Sciatic nerve (tissue), 2 donors: Measurements from ENCODE around the gene SLC22A12. TPM values are rescaled to one million over a fixed set of nuclear protein-coding genes. Genes with fewer than 3 reads are reported as not detected.

Experiments
- ATAC-seq: fragments of 200-7000 bp; cut with Tn5 transposase; one replicate; pipeline ENCODE4 v1.9.1; 2020; ENCODE audit warnings: mild to moderate bottlenecking, moderate library complexity
- DNase-seq: peaks from one replicate; pipeline ENCODE4 v3.0.0-alpha.2; 2020; ENCODE audit warnings: low spot score
- intact Hi-C: fragments of 100-400 bp; cut with DNase I; formaldehyde crosslinking; loops from one replicate; pipeline ENCODE4 v1.14.2; 2022
- total RNA-seq: library from RNA; stranded (reverse); fragmentation: NEBNext Ultra II Directional; extraction: Animal tissue kit (Norgen Biotek cat#: 25700); gene quantifications from one replicate; pipeline ENCODE4 v1.2.1, GENCODE V29; 2021
- donor health status: DM: no; HTN: no; CAD: no.
- donor health status: DM: no; HTN: no; CAD: no.

The SLC22A12 gene
- total RNA-seq, 1 donor from 2014 or later = not detected

GRCh38 chr11:64613648-64614047 is 22.6 kb downstream of the SLC22A12 start:
- no peak for DNase-seq
- intact Hi-C loops = no loop called here
- no peak for ATAC-seq

GRCh38 chr11:64614917-64615316 is 23.9 kb downstream of the SLC22A12 start:
- no peak for ATAC-seq
- no peak for DNase-seq
- intact Hi-C loops = no loop called here

- DNase-seq = no peak
- intact Hi-C loops = no loop called here
- no peak for ATAC-seq
Observed at GRCh38 chr11:64616817-64617216, 25.8 kb downstream of the SLC22A12 start.

GRCh38 chr11:64619196-64619595 is 28.2 kb downstream of the SLC22A12 start:
- ATAC-seq = no peak
- intact Hi-C loops = no loop called here

GRCh38 chr11:64619811-64620380 is 28.9 kb downstream of the SLC22A12 start:
- peak; percentile 81 for ATAC-seq
- intact Hi-C loops = no loop called here
- DNase-seq = peak; percentile 74

More at GRCh38 chr11:64619196-64619595, 28.2 kb downstream of the SLC22A12 start:
- DNase-seq = no peak

- no peak for DNase-seq
- intact Hi-C loops = no loop called here
- ATAC-seq = peak; percentile 68
Observed at GRCh38 chr11:64620381-64620971, 29.5 kb downstream of the SLC22A12 start.

GRCh38 chr11:64621283-64622019 is 30.4 kb downstream of the SLC22A12 start:
- ATAC-seq (no peak), DNase-seq (no peak)
- intact Hi-C loops = no loop called here

GRCh38 chr11:64622681-64623080 is 31.7 kb downstream of the SLC22A12 start:
- ATAC-seq = no peak
- intact Hi-C loops = no loop called here
- no peak for DNase-seq

GRCh38 chr11:64624883-64625481 is 34.0 kb downstream of the SLC22A12 start:
- ATAC-seq (no peak), DNase-seq (no peak)
- intact Hi-C loops = no loop called here

GRCh38 chr11:64626637-64627036 is 35.6 kb downstream of the SLC22A12 start:
- intact Hi-C loops = no loop called here
- no peak for DNase-seq
- ATAC-seq = no peak

GRCh38 chr11:64627371-64627770 is 36.4 kb downstream of the SLC22A12 start:
- ATAC-seq (no peak), DNase-seq (no peak)
- intact Hi-C loops = no loop called here

GRCh38 chr11:64628596-64628995 is 37.6 kb downstream of the SLC22A12 start:
- intact Hi-C loops = no loop called here
- ATAC-seq = no peak

GRCh38 chr11:64629103-64629502 is 38.1 kb downstream of the SLC22A12 start:
- ATAC-seq (no peak), DNase-seq (no peak)
- intact Hi-C loops = no loop called here

More at GRCh38 chr11:64628596-64628995, 37.6 kb downstream of the SLC22A12 start:
- no peak for DNase-seq

GRCh38 chr11:64629796-64630562 is 39.0 kb downstream of the SLC22A12 start:
- no peak for DNase-seq

GRCh38 chr11:64631675-64632074 is 40.7 kb downstream of the SLC22A12 start:
- no peak for DNase-seq
- no peak for ATAC-seq
- intact Hi-C loops = no loop called here

More at GRCh38 chr11:64629796-64630562, 39.0 kb downstream of the SLC22A12 start:
- peak; percentile 18 for ATAC-seq
- intact Hi-C loops = no loop called here

- intact Hi-C loops = no loop called here
- DNase-seq = no peak
- ATAC-seq = no peak
Observed at GRCh38 chr11:64632237-64632636, 41.2 kb downstream of the SLC22A12 start.

GRCh38 chr11:64632654-64633053 is 41.6 kb downstream of the SLC22A12 start:
- DNase-seq = no peak
- intact Hi-C loops = no loop called here
- no peak for ATAC-seq

- DNase-seq (no peak), ATAC-seq (no peak)
- intact Hi-C loops = no loop called here
Observed at GRCh38 chr11:64633555-64634159, 42.6 kb downstream of the SLC22A12 start.
